Stomach (tissue), 4 donors: ENCODE measurements around the gene UAP1L1.

Source experiments
- CTCF ChIP-seq, 7 experiments: fragments of 450-650 bp in 4 of 7; fragments of 200-600 bp in 3 of 7; sonication (generic) in 3 of 7; IDR thresholded peaks; one replicate each; pipeline ENCODE4 v1.5.1; 2016 to 2019; ENCODE audit warnings: antibody characterized with exemption in 7 of 7, control low read depth in 2 of 7, mild to moderate bottlenecking in 1 of 7
- EP300 ChIP-seq: sonication (generic); formaldehyde crosslinking; IDR thresholded peaks from one replicate; pipeline ENCODE4 v1.6.1; 2017; ENCODE audit warnings: antibody characterized with exemption
- POLR2A ChIP-seq, 4 donors: fragments of 450-650 bp; IDR thresholded peaks; one replicate each; pipeline ENCODE4 v1.6.1; 2016; ENCODE audit warnings: antibody characterized with exemption in 4 of 4, control low read depth in 2 of 4, mild to moderate bottlenecking in 1 of 4, moderate library complexity in 1 of 4
- POLR2AphosphoS5 ChIP-seq, 3 donors: sonication (generic); formaldehyde crosslinking; IDR thresholded peaks; one replicate each; pipeline ENCODE4 v1.6.1; 2016; ENCODE audit warnings: antibody characterized with exemption in 3 of 3

DNA sequence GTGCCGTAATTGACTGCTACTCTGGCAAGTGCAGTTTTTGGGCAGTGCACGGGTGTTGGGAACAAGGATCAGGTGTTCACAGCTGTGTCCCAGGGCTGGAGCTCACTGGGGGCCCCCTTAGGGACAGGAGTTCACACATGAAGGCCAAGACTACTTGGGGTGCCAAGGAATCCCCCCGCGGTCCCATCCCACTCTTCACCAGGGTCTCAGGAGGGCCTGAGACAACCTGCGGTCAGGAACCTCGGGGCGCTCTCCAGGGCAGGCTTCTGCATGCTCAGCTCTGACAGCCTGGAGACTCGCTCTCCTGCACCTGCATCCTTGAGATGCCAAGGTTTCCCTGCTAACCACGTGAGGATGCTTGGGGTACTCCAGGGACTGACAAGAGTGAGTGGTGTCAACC is 7.2 kb downstream of the UAP1L1 start:
- TF ChIP-seq POLR2A (IDR thresholded peaks at IDR 0.05) (no peak), CTCF (IDR thresholded peaks at IDR 0.05) (no peak), EP300 (no peak), POLR2AphosphoS5 (IDR thresholded peaks at IDR 0.05) (no peak)
